Measurements from ENCODE around the gene TMEM200A. TPM values are rescaled to one million over a fixed set of nuclear protein-coding genes. Genes with fewer than 3 reads are reported as not detected.

The TMEM200A gene
- total RNA-seq, 1 experiment from 2014 or later = 2.8 TPM

- Histone ChIP-seq H3K27me3 (ENCODE audit: control insufficient read depth, insufficient read depth, low read length) (no peaks in the 10 kb centered on the region), H3K36me3 (replicated peaks; ENCODE audit: control insufficient read depth, insufficient read depth, low read length) (no peaks in the 10 kb centered on the region)
- DNase-seq = no peak
Observed at GRCh38 chr6:130466748-130467061, 100.9 kb downstream of the TMEM200A start.

GRCh38 chr6:130467146-130468050 is 101.6 kb downstream of the TMEM200A start:
- Histone ChIP-seq H3K36me3 (replicated peaks; ENCODE audit: control insufficient read depth, insufficient read depth, low read length) (no peaks in the 10 kb centered on the region), H3K4me3 (ENCODE audit: insufficient read depth, low read depth, low read length) (no peak overlapping the region), H3K27me3 (ENCODE audit: control insufficient read depth, insufficient read depth, low read length) (no peaks in the 10 kb centered on the region)
- DNase-seq = no peak

More at GRCh38 chr6:130466748-130467061, 100.9 kb downstream of the TMEM200A start:
- H3K4me3 ChIP-seq (ENCODE audit: insufficient read depth, low read depth, low read length) = no peak overlapping the region

GRCh38 chr6:130470766-130471165 is 104.9 kb downstream of the TMEM200A start:
- no peaks in the 10 kb centered on the region for H3K36me3 ChIP-seq (replicated peaks; ENCODE audit: control insufficient read depth, insufficient read depth, low read length)
- H3K4me3 ChIP-seq (ENCODE audit: insufficient read depth, low read depth, low read length) = no peak overlapping the region
- no peaks in the 10 kb centered on the region for H3K27me3 ChIP-seq (ENCODE audit: control insufficient read depth, insufficient read depth, low read length)
- no peak for DNase-seq

GRCh38 chr6:130473886-130474285 is 108.1 kb downstream of the TMEM200A start:
- no peaks in the 10 kb centered on the region for H3K36me3 ChIP-seq (replicated peaks; ENCODE audit: control insufficient read depth, insufficient read depth, low read length)
- DNase-seq = no peak
- H3K4me3 ChIP-seq (ENCODE audit: insufficient read depth, low read depth, low read length) = no peak overlapping the region
- no peaks in the 10 kb centered on the region for H3K27me3 ChIP-seq (ENCODE audit: control insufficient read depth, insufficient read depth, low read length)

- Histone ChIP-seq H3K4me3 (ENCODE audit: insufficient read depth, low read depth, low read length) (no peak overlapping the region), H3K36me3 (replicated peaks; ENCODE audit: control insufficient read depth, insufficient read depth, low read length) (no peaks in the 10 kb centered on the region), H3K27me3 (ENCODE audit: control insufficient read depth, insufficient read depth, low read length) (no peaks in the 10 kb centered on the region)
- DNase-seq = no peak
Observed at GRCh38 chr6:130482645-130483390, 117.0 kb downstream of the TMEM200A start.

GRCh38 chr6:130485870-130486269 is 120.1 kb downstream of the TMEM200A start:
- Histone ChIP-seq H3K36me3 (replicated peaks; ENCODE audit: control insufficient read depth, insufficient read depth, low read length) (no peaks in the 10 kb centered on the region), H3K27me3 (ENCODE audit: control insufficient read depth, insufficient read depth, low read length) (no peaks in the 10 kb centered on the region), H3K4me3 (ENCODE audit: insufficient read depth, low read depth, low read length) (no peak overlapping the region)
- no peak for DNase-seq

- H3K36me3 ChIP-seq (replicated peaks; ENCODE audit: control insufficient read depth, insufficient read depth, low read length) = no peaks in the 10 kb centered on the region
- no peak overlapping the region for H3K4me3 ChIP-seq (ENCODE audit: insufficient read depth, low read depth, low read length)
- no peak for DNase-seq
- H3K27me3 ChIP-seq (ENCODE audit: control insufficient read depth, insufficient read depth, low read length) = no peaks in the 10 kb centered on the region
Observed at GRCh38 chr6:130486417-130486816, 120.6 kb downstream of the TMEM200A start.

GRCh38 chr6:130489514-130489913 is 123.7 kb downstream of the TMEM200A start:
- Histone ChIP-seq H3K36me3 (replicated peaks; ENCODE audit: control insufficient read depth, insufficient read depth, low read length) (no peaks in the 10 kb centered on the region), H3K27me3 (ENCODE audit: control insufficient read depth, insufficient read depth, low read length) (no peaks in the 10 kb centered on the region), H3K4me3 (ENCODE audit: insufficient read depth, low read depth, low read length) (no peak overlapping the region)
- no peak for DNase-seq

Other genes with a start within 250 kb of the TMEM200A start
- 2.8 and 11.5 TPM in 2 replicates for gene SAMD3, start 143.1 kb upstream of the TMEM200A start, total RNA-seq (2014; rRNA removed; shearing (Covaris generic))